Mesendoderm (in vitro differentiated cells): Measurements from ENCODE around the gene HSBP1.

ENCODE experiments used
- DNase-seq: peaks from one replicate; pipeline ENCODE4 v3.0.0; 2013
- H2AK5ac ChIP-seq: 2 replicates; pipeline ENCODE4 v1.6.1; 2013; ENCODE audit warnings: low read length, inconsistent platforms
- H2BK120ac ChIP-seq: 2 replicates; pipeline ENCODE4 v1.6.1; 2013; ENCODE audit warnings: low read depth, mild to moderate bottlenecking, low read length, moderate library complexity, mixed read lengths
- H2BK15ac ChIP-seq: replicated peaks from 2 replicates; pipeline ENCODE4 v1.6.1; 2013; ENCODE audit warnings: low read depth, mild to moderate bottlenecking, moderate library complexity
- H2BK5ac ChIP-seq: 2 replicates; pipeline ENCODE4 v1.6.1; 2013; ENCODE audit warnings: low read length, inconsistent platforms
- H3K18ac ChIP-seq: 2 replicates; pipeline ENCODE4 v1.6.1; 2013; ENCODE audit warnings: mild to moderate bottlenecking, low read length, mixed read lengths
- H3K23ac ChIP-seq: one replicate; pipeline ENCODE4 v1.6.1; 2013; ENCODE audit warnings: low read length
- H3K27ac ChIP-seq: 2 replicates; pipeline ENCODE4 v1.5.1; 2013; ENCODE audit warnings: low read depth, mild to moderate bottlenecking, inconsistent platforms, low read length, moderate library complexity
- H3K27me3 ChIP-seq: 2 replicates; pipeline ENCODE4 v1.6.1; 2013; ENCODE audit warnings: low read length, control low read depth, mild to moderate bottlenecking, inconsistent platforms; ENCODE audit not compliant: insufficient read depth, poor library complexity
- H3K36me3 ChIP-seq: 2 replicates; pipeline ENCODE4 v1.6.1; 2013; ENCODE audit warnings: low read length, inconsistent platforms; ENCODE audit not compliant: control insufficient read depth, insufficient read depth
- H3K4ac ChIP-seq: one replicate; pipeline ENCODE4 v1.6.1; 2013; ENCODE audit warnings: low read depth, mild to moderate bottlenecking, low read length, moderate library complexity
- H3K4me1 ChIP-seq: 2 replicates; pipeline ENCODE4 v1.6.1; 2013; ENCODE audit warnings: low read depth, low read length, inconsistent platforms; ENCODE audit not compliant: control insufficient read depth
- H3K4me2 ChIP-seq: 2 replicates; pipeline ENCODE4 v1.6.1; 2013; ENCODE audit warnings: low read length
- H3K4me3 ChIP-seq: 2 replicates; pipeline ENCODE4 v1.5.1; 2013; ENCODE audit warnings: mild to moderate bottlenecking, low read length
- H3K56ac ChIP-seq: one replicate; pipeline ENCODE4 v1.6.1; 2013; ENCODE audit warnings: low read length
- H3K79me1 ChIP-seq: 2 replicates; pipeline ENCODE4 v1.6.1; 2013; ENCODE audit warnings: low read length, inconsistent platforms
- H3K79me2 ChIP-seq: 2 replicates; pipeline ENCODE4 v1.6.1; 2013; ENCODE audit warnings: mild to moderate bottlenecking, low read length; ENCODE audit not compliant: control insufficient read depth, insufficient read depth
- H3K9ac ChIP-seq: 2 replicates; pipeline ENCODE4 v1.6.1; 2013; ENCODE audit warnings: low read length, inconsistent platforms
- H4K5ac ChIP-seq: one replicate; pipeline ENCODE4 v1.6.1; 2013; ENCODE audit warnings: low read length
- H4K8ac ChIP-seq: one replicate; pipeline ENCODE4 v1.6.1; 2013; ENCODE audit warnings: low read depth, mild to moderate bottlenecking, control low read depth, low read length, moderate library complexity
- WGBS: extraction: QIAGEN DNeasy Blood & Tissue Kit; methylation state at CpG from one replicate; pipeline ENCODE4 v1.1.7; 2013; ENCODE audit warnings: low lambda C conversion rate, missing lambda C conversion rate; ENCODE audit not compliant: insufficient coverage; ENCODE audit errors: extremely low coverage; 5-methylcytosine and 5-hydroxymethylcytosine counted together

The HSBP1 gene

DNA sequence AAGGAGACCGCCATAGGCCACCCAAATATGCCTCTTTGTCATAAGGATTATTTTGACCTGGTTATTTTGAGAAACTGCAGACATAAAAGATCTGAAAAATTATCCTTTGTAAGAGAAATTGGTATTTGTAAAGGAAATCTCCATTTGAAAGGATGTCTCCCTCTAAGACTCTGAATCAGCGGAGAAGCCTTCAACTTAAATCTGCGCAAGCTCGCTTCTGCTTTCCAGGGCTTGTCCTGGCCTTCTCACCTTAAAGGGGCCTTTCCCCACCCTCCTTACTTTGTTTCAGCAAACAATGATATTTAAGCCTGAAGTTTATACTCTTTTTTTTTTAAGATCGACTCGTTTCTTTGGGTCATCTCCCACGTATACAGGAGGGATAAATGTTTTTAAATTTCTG, 34.5 kb downstream of the HSBP1 start:
- no peaks in the 10 kb centered on the region for H3K36me3 ChIP-seq
- H3K4ac ChIP-seq, result peak overlapping the region; percentile 62
- no peak overlapping the region for H4K8ac ChIP-seq
- H2AK5ac ChIP-seq, result peak overlapping the region; percentile 66
- H4K5ac ChIP-seq, result no peak overlapping the region
- no CpG with 5 or more reads among the region's 7 CpGs for WGBS
- H3K9ac ChIP-seq, result peak overlapping the region; percentile 6
- DNase-seq, result peak; percentile 42
- no peak overlapping the region for H3K4me2 ChIP-seq
- H3K79me1 ChIP-seq, result no peaks in the 10 kb centered on the region
- H3K23ac ChIP-seq, result no peak overlapping the region
- H3K18ac ChIP-seq, result peak overlapping the region; percentile 83
- H3K56ac ChIP-seq, result peak overlapping the region; percentile 68
- H2BK5ac ChIP-seq, result peak overlapping the region; percentile 78
- H3K27me3 ChIP-seq, result no peaks in the 10 kb centered on the region
- H3K79me2 ChIP-seq, result no peaks in the 10 kb centered on the region
- H3K4me1 ChIP-seq, result peaks cover 11% of the 10 kb centered on the region
- peak overlapping the region; percentile 55 for H2BK120ac ChIP-seq
- no peak overlapping the region for H3K4me3 ChIP-seq
- peak overlapping the region; percentile 66 for H2BK15ac ChIP-seq
- H3K27ac ChIP-seq, result no peak overlapping the region

DNA sequence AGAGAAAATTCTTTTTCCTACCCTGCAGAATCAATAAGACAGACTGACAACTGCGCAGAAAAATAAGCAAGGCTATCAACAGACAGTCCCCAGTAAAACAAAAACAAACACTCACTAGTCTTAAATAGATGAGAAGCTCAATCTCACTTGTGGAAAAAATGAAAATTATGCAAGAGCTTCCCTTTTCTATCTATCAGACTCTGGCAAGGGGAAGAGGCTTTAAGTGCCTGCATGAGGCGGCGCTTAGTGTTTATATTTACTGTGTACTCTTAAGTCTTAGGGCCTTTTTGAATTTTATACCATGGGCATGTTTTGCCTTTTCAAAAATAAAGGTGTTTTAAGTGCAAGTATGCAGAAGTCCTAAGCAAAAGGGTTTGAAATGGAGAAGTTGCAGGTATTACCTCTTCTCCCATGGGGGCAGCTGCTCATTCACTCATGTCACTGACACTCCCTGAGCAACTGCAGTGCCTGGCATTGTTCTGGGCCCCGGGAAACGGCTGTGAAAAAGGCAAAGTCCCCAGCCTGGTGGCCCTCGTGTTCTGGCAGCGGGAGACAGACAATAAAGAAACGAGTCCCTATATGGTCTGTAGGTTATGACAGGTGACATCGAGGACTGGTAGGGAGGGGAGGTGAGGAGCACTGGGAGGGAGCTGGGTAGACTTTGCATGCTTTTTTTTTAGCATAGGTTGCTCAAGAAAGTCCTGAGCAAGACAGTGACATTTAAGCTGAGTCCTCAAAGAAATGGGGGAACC, 35.2 kb downstream of the HSBP1 start:
- Histone ChIP-seq H3K36me3 (no peaks in the 10 kb centered on the region), H3K4ac (peak overlapping the region; percentile 62), H3K27me3 (no peaks in the 10 kb centered on the region), H3K23ac (no peak overlapping the region), H2BK15ac (peak overlapping the region; percentile 66), H3K4me2 (no peak overlapping the region), H3K4me1 (peaks cover 11% of the 10 kb centered on the region), H2BK5ac (peak overlapping the region; percentile 54), H3K27ac (no peak overlapping the region), H3K56ac (peak overlapping the region; percentile 81), H3K79me2 (no peaks in the 10 kb centered on the region), H2AK5ac (peak overlapping the region; percentile 23), H4K8ac (no peak overlapping the region), H3K79me1 (no peaks in the 10 kb centered on the region), H4K5ac (no peak overlapping the region), H3K9ac (peak overlapping the region; percentile 17), H3K18ac (peak overlapping the region; percentile 33), H3K4me3 (no peak overlapping the region), H2BK120ac (peak overlapping the region; percentile 19)
- peak; percentile 55 for DNase-seq
- WGBS, result no CpG with 5 or more reads among the region's 9 CpGs

DNA sequence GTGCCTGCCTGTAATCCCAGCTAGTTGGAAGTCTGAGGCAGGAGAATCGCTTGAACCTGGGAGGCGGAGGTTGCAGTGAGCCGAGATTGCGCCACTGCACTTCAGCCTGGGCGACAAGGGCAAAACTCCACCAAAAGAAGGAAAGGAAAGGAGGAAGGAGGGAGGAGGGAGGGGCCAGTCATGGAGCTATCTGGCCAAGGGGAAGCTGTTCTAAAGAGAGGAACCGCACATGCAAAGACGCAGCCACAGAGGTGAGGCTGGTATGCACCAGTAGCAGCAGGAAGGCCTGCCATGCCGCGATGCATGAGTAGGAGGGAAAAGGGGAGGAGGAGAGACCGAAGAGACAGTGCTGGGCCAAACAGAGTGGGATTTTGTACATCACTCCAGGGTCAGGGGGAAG, 35.9 kb downstream of the HSBP1 start:
- Histone ChIP-seq H3K27ac (no peak overlapping the region), H3K79me2 (no peaks in the 10 kb centered on the region), H3K4me1 (peaks cover 11% of the 10 kb centered on the region), H3K4ac (no peak overlapping the region), H3K56ac (peak overlapping the region; percentile 89), H2BK120ac (no peak overlapping the region), H3K18ac (no peak overlapping the region), H4K5ac (peak overlapping the region; percentile 68), H3K36me3 (no peaks in the 10 kb centered on the region), H2BK5ac (peak overlapping the region; percentile 57), H2AK5ac (peak overlapping the region; percentile 27), H3K23ac (no peak overlapping the region), H3K27me3 (no peaks in the 10 kb centered on the region), H3K79me1 (no peaks in the 10 kb centered on the region), H4K8ac (no peak overlapping the region), H2BK15ac (no peak overlapping the region), H3K4me3 (no peak overlapping the region), H3K9ac (peak overlapping the region; percentile 30), H3K4me2 (no peak overlapping the region)
- peak; percentile 71 for DNase-seq
- no CpG with 5 or more reads among the region's 10 CpGs for WGBS

DNA sequence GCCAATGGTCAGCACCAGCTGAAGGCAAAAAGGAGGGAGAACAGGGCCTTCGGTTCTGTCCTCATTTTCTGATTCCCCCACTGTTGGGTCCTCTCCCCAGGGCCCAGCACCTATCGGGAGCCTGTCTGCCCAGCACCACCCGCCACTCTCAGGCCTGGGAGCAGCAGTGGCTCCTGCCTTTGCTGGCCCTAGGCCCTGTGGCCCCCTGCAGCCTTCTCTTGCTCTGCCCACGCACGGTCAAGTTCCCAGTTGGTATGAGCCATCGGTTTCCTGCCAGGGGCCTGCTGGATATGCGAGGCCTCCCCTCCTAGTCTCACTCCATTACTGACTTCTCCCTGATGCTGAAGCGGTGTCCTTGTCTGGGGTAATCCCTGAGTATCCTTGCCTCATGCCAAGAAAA, 37.5 kb downstream of the HSBP1 start:
- Histone ChIP-seq H3K23ac (no peak overlapping the region), H4K5ac (no peak overlapping the region), H3K4me3 (no peak overlapping the region), H2BK120ac (peak overlapping the region; percentile 9), H3K9ac (no peak overlapping the region), H3K27me3 (no peaks in the 10 kb centered on the region), H3K27ac (no peak overlapping the region), H2BK5ac (peak overlapping the region; percentile 43), H3K4me2 (no peak overlapping the region), H3K79me2 (no peaks in the 10 kb centered on the region), H3K36me3 (no peaks in the 10 kb centered on the region), H2BK15ac (no peak overlapping the region), H2AK5ac (peak overlapping the region; percentile 90), H3K56ac (peak overlapping the region; percentile 57), H3K4me1 (peaks cover 9% of the 10 kb centered on the region), H3K18ac (no peak overlapping the region), H3K79me1 (no peaks in the 10 kb centered on the region), H3K4ac (no peak overlapping the region), H4K8ac (no peak overlapping the region)
- no peak for DNase-seq
- no CpG with 5 or more reads among the region's 8 CpGs for WGBS

DNA sequence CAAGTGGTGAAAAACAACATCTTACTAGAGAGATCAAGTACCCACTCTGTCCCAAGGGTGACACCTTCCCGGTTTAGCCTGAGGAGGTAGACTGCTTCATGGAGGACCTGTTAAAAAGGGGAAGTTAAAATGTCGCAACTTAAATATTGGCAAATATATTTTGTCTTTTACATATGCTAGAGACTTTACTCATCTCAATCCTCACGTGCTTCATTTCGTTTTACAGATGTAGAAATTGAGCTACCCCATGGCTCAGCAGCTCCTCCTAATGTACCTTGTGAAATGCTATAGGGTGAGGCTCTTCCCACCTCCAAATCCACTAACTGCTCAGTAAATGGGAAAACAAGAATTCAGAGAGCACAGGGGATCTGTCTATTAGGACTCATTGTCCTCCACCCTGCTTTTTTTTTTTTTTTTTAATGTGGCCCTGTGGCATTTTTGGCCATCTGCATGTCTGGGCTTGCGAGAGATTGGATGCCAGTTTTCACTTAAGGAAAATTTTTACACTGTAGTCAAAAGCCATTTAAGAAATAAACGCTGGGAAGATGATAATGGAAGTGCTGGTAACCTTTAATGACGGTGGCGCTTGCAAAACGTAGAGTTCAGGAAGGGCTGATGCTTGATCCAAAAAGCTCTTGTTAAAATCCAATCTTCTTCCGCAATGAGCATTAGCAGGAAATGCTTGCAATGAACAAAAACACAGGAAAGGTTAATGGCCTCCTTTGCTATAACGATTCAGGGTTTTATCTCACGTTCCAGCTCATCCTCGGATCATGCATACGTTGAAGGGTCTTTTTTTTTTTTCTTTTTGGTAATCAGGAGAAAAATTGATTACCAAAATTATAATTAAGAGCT, 39.8 kb downstream of the HSBP1 start:
- H3K4ac ChIP-seq, result no peak overlapping the region
- H3K18ac ChIP-seq, result no peak overlapping the region
- no peaks in the 10 kb centered on the region for H3K36me3 ChIP-seq
- no peaks in the 10 kb centered on the region for H3K27me3 ChIP-seq
- no peaks in the 10 kb centered on the region for H3K79me1 ChIP-seq
- no peaks in the 10 kb centered on the region for H3K79me2 ChIP-seq
- H3K23ac ChIP-seq, result no peak overlapping the region
- peak overlapping the region; percentile 69 for H3K56ac ChIP-seq
- H3K9ac ChIP-seq, result no peak overlapping the region
- peak overlapping the region; percentile 24 for H2BK5ac ChIP-seq
- no peak overlapping the region for H2BK120ac ChIP-seq
- H3K27ac ChIP-seq, result no peak overlapping the region
- no CpG with 5 or more reads among the region's 14 CpGs for WGBS
- H2AK5ac ChIP-seq, result no peak overlapping the region
- H3K4me3 ChIP-seq, result no peak overlapping the region
- no peak overlapping the region for H4K5ac ChIP-seq
- no peak overlapping the region for H2BK15ac ChIP-seq
- H4K8ac ChIP-seq, result no peak overlapping the region
- peaks cover 7% of the 10 kb centered on the region for H3K4me1 ChIP-seq
- peak; percentile 41 for DNase-seq
- no peak overlapping the region for H3K4me2 ChIP-seq
